SIG-M5 (cell line): ENCODE data around the gene ARHGAP27.
"Not testable (repeated sequence)": the region's sequence is repeated elsewhere in the genome, so short reads cannot be mapped to it uniquely, and the experiment has no call there.

Source experiments
- DNase-seq: peaks from one replicate; lab custom pipeline; 2025; lab: John Stamatoyannopoulos, UW

ARHGAP27 gene

DNA sequence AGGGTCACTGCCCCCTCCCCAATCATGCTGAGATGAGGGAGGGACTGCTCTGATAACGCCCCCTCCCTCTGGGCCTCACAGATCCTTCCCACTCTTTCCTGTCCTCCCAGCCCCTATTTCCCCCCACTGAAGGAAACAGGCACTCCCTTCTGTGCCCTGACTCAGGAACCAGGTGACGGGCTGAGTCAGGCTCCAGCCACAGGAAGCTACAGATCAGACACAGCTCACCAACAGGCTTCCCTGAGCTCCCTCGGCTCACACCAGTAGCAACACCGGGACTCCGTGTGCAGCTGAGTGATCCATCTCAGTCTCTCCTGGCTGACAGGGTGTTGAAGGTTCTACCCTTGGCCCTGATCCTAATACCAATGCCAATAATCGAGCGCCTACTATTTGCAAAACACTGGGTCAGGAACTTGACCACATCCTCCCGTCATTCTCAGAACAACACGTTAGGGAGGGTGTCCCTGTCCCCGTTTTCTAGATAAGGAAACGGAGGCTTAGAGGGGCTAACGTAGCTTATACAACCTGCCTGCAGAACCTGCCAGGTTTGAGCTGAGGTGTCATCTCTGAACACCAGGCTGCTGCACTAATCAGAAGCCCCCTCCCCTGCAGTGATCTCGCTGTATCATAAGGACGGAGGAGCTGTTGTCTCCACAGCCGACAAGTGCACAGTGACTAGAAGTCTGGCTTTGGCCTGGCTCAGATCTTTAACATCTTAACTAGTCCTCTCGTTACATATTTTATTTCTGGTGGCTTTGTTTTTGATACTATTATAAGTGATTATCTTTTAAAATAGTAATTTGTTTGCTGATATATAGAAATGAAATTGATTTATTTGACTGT, 13.5 kb upstream of the ARHGAP27 start:
- not testable (repeated sequence) for DNase-seq

DNA sequence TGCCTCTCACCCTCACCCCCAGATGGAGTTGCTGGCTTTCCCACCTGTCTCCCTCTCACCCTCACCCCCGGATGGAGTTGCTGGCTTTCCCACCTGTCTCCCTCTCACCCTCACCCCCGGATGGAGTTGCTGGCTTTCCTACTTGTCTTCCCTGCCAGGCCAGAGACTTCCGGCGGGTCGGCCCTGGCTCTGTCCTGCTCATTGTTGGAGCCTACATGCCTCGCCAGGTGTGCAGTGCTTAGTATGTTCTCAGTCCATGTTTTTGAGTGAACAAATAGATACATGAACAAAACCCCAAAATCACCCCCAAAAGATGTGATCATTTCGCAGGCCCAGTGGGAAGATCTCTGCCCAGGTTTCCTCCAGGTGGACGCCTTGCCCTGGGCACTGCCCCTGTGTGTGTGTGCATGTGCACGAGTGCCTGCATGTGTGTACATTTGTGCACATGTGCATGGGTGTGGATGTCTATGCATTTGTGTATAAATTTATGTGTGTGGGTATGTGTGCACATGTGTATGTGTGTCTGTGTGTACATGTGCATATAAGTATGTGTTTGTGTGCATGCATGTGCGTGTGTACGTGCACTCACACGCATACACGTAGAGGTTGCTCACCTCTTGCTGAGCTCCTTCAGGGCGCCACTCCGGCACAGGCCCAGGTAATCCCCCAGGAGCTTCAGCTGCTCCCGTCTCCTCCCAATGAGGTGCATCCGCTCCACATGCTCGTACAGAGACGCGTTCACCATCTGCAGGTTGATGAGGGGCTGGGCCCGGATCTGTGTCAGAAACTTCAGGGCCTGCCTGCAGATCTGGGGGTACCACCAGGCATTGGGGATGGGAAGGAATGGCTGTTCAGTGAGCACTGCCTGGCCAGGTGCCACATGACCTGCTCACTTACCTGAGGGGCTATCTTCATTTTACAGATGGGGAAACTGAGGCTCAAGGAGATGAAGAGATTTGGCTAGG, 12.5 kb upstream of the ARHGAP27 start:
- not testable (repeated sequence) for DNase-seq

DNA sequence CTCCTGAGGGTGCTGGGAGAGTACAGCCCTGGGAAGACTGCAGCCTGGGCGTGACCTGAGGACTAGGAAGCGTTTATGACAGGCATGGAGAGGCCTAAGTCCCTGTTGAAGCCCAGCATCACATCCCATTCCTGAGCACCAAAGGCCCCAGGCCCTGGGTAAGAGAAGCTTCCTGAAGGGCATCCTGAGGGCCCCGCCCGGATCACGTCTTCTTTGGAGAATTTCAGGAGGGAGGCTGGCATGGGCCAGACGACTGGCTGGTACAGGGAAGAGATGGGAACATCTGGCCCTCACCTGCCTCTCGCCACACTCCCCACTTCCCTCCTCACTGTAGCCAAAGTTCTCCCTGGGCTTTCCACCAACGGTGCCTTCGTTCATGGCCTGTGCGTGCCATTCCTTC, 11.6 kb upstream of the ARHGAP27 start:
- not testable (repeated sequence) for DNase-seq

DNA sequence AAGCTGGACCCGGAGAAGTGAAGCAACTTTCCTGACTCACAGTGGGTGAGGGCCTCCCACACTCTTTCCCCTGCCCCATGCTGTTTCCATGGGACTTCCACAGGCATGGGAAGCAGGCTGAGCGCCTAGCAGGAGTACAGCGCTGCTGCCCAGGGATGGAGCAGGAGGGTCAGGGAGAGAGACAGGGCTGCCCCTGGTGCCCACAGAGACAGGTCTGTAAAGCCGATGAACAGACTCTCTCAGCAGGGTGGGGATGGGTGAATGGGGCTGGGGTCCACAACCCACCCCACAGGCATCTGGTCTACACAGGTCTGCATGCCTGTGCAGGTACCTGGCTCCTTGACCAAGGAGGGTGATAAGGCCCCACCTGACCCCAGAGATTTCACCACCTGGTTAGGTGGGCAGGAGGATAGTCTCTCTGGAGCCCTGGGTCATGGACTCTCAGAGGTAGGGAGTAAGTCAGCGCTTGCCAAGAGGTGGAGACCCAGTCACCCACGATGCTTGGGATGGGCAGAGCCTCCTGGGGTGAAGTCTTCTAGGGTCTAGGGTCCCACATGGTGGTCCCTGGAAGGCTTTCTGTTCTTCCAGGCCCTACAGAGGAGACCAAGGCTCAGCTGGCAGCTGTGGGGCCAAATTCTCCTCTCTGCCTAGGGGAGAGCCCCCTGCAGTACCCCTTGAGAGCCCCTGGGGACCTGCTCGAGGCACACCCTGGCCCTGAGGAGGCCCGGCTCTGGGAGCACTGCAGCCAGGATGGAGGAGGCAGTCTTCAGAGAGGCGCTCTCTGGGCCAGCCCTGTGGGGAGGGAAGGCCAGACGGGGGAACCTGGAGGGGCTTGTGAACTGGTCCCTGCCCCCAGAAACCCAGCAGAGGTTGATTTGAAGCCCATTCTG, 10.9 kb upstream of the ARHGAP27 start:
- not testable (repeated sequence) for DNase-seq

- DNase-seq: no peak
Observed at GRCh38 chr17:45441526-45442310, 9.0 kb upstream of the ARHGAP27 start.

GRCh38 chr17:45440839-45441515, 8.3 kb upstream of the ARHGAP27 start:
- not testable (repeated sequence) for DNase-seq

DNA sequence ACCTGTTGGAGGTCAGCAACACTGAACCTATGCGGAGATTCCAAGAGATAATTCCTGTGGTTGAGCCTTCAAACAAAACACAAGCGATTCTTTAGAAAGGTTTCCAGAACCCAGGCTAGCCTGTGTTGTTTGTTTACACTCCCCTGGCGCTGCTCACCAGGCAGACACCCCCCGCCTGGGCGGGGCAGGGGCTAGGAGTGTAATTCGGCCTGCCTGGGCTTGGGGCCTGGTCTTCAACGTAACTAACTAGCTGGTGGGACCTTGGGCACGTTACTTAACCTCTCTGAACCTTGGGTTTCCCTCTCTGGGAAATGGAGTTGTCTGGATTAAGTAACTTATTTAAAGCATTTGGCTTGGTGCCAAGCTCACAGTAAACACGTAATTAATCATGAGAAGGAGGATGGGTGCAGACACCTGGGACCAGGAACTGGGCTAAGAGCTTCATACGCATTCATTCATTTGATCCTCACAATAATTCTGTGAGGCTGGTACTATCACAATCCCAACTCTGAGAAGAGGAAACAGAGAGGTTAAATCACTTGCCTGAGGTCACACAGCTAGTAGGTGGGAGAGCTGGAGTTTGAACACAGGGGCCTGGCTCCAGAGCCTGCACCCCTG, 7.6 kb upstream of the ARHGAP27 start:
- DNase-seq: no peak

DNA sequence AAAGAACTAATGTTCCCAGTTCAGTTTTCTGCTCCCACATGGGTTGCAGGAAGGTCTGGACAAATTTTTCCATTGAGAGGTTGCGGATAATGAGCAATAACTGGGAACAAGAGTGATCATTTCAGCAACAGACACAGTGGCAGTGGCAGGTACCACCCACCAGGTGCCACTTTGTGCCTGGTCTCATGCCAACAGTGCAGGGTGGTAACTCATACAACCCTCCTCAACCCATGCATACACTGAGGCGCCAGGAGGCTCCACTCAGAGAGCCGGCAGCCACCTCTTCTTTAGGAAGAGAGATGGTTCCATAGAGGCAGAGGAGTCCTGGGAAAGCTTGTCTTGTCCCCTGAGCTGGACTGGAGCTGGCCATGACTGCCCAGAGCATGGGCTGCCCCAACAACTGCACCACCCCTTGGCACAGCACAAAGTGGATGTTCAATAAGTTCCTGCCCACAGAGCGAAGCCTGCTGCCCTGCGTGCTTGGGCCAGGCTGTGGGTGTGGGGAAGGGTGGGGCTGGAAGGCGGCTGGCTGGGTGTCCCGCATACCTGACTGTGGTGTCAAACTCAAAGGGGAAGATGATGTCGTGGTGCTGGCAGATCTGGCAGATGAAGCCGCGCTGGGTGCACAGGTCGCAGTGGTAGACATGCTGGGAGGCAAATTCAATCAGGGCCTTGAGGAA, 6.4 kb upstream of the ARHGAP27 start:
- no peak for DNase-seq

DNA sequence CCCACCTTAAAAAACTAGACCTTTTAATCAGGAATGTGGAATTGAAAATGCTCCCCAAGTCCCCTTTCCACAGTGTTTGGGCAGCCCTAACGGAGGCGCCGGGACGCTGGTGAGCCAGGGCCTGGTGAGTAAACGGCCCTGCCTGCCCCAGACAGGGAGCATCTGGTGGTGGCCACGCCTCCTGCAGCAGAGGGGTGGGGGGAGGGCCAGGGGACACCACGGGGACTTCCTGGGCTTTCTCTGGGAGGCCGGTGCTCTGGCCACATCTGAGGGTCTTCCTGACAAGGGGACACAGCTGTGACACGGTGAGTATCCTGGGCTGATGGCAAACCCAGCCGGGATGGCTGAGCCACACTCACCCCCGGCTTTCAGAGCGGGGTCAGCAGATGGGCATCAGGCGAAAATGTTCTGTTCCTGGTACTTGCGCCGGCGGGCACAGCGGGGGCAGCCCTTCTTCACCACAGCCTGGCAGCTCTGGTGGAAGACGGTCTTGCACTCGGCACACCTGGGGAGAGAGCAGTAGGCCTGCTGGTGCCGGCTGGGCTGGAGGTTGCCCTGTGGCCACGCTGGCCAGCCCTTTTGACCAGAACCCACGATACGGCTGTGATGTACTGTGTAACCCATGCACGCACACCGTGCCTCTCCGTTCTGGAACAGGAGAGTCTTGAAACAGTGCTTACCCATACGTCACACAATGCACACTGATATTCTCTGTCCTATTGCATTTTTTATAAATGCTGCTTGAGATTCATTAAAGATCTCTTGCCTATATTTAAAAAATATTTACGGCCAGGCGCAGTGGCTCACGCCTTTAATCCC, 5.0 kb upstream of the ARHGAP27 start:
- DNase-seq: no peak

- DNase-seq: no peak
Observed at GRCh38 chr17:45436625-45437464, 4.2 kb upstream of the ARHGAP27 start.

DNA sequence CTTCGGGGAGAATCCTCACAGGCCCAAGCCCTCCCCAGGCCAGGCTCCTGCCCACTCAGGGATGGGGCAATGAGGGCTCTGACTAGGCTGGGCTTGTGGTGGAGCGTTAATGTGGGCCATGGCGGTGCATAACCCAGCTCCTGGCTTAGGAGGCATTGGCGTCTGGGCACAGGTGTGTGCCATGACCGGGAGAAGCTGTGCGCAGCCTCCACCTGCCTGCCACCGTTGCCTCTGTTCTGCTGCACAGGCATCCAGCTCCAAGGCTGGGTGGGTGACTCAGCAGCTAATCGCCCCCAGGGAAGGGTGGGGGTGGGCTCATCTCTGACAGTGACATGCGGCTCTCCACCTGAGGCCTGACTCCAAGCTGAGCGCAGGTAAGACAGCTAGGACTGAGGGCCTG, 3.5 kb upstream of the ARHGAP27 start:
- no peak for DNase-seq

DNA sequence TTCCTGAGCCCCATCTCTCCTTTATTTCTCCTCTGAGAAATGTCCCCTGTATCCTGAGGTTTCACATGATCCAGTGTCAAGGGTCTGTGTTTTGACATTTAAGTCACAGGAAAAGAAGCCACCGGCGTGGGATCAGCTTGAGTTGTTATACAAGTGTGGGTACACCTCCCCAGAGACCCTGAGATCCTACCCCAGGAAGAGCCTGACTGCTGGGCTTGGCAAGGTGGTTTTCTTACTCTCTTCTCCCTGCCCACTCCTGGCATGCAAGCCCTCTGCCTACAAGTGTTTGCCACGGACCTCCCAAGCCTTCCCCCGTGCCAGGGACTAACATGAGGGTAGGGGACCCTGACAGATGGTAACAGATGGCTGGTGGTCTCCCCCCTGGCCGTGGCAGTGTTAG, 2.8 kb upstream of the ARHGAP27 start:
- no peak for DNase-seq

GRCh38 chr17:45433159-45433535, 477 bp upstream of the ARHGAP27 start:
- no peak for DNase-seq

DNA sequence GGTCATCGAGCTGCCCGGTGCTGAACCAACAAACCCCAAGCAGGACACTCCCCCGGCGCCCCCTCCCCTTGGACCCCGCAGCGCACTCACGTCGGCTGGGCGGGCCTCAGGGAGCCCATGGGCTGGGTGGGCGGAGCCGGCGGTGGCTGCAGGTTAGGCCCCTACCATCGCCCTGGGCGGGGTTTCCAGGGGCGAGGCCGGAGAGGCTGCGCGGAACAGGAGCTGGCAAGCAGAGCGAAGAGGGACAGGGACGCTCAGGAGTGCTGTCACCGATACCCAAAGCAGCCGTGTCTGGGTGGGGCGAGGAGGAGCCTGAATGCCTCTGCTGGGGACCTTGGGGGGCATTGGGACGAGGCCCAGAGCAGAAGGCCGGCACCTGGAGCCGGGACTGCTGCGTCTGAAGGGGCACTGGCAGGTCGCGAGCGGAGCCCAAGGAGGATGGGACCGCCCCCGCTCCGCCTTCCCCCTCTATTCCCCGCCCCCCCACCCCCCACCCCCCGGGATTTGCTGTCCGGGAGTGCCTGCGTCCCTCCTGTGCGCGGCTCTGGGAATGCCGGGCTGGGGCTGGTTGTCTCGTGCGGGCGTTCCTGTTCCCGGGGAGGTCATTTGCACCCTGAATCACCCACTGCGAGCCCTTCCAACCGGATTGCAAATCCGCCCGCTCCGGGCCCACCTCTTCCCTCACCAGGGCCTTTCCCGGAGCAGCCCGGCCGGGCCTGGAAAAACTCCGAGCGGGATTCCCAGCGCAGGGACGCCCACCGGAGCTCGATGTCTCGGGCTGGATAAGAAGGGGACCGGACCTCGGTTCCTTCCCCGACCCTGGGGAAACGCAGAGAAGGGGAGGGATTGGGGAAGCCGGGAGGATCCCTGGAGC, 902 bp downstream of the ARHGAP27 start:
- DNase-seq: no peak

DNA sequence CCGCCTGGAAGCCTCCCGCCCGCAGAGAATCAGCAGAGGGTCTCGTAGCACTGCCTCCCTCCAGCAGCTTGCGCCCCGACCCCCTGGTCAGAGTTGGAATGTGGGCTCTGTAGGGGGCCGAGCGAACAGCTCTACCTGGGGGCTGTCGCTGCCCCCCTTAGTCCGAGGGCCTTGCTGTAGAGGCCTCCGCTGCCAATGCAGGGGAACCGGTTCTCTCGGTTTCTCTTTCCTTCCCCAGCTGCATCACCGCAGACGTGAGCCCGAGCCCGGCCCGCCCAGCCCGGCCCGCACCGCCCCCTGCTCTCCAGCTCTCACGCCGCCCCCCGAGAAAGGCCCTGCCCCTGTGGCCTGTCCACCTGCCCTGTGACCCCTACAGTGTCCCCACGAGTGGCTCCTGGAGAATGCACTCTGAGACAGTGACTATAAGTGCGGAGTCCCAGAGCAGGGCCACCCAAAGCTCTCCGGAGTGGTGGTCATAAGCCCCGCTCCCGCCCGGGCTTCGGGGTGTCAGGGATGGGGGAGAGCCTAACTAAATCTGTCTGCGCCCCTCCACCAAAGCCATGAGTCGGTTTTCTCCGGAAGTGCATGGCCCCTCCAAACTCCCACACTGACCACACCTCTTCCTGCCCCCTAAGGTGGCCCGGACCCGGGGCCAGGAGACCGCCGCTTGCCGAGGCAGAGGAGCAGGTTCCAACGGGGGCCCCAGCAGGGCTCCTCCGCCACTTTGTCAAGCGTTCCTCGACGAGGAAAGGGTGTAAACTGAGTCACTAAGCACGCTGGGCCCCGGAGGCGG, 1.7 kb downstream of the ARHGAP27 start:
- no peak for DNase-seq
